GM23338 (cell line): ENCODE results near the gene KRTAP10-12. TPM values are rescaled to one million over a fixed set of nuclear protein-coding genes. Genes with fewer than 3 reads are reported as not detected.
A peak's percentile ranks its signal among the peaks of the same experiment; 100 is the strongest.

Experiments used
- ATAC-seq: fragments of 200-7000 bp; cut with Tn5 transposase; 3 replicates; pipeline ENCODE4 v1.9.1; 2020
- DNase-seq: peaks from one replicate; pipeline ENCODE4 v3.0.0-alpha.2; 2015; ENCODE audit warnings: low spot score
- H2AFZ ChIP-seq: fragments of 200-600 bp; sonication (generic); 2 replicates; pipeline ENCODE4 v1.8.0; 2016; ENCODE audit warnings: antibody characterized with exemption, mild to moderate bottlenecking, moderate library complexity
- H3F3A ChIP-seq: fragments of 200-600 bp; sonication (generic); replicated peaks from 2 replicates; pipeline ENCODE4 v1.8.0; 2017; ENCODE audit warnings: antibody characterized with exemption, mixed run types, low read depth
- H3K27ac ChIP-seq: fragments of 200-600 bp; sonication (generic); 2 replicates; pipeline ENCODE4 v1.6.1; 2016; ENCODE audit warnings: low read depth
- H3K27me3 ChIP-seq: fragments of 200-600 bp; sonication (generic); 2 replicates; pipeline ENCODE4 v1.8.0; 2016; ENCODE audit warnings: mild to moderate bottlenecking, mixed run types, moderate library complexity; ENCODE audit not compliant: insufficient read depth
- H3K36me3 ChIP-seq: fragments of 200-600 bp; sonication (generic); 2 replicates; pipeline ENCODE4 v1.8.0; 2016; ENCODE audit warnings: mild to moderate bottlenecking; ENCODE audit not compliant: insufficient read depth
- H3K4me1 ChIP-seq: fragments of 200-600 bp; sonication (generic); 2 replicates; pipeline ENCODE4 v1.8.0; 2016; ENCODE audit warnings: mild to moderate bottlenecking, moderate library complexity; ENCODE audit not compliant: insufficient read depth
- H3K4me2 ChIP-seq: fragments of 200-600 bp; sonication (generic); 2 replicates; pipeline ENCODE4 v1.7.1; 2017; ENCODE audit warnings: mixed run types
- H3K4me3 ChIP-seq: fragments of 200-600 bp; sonication (generic); 2 replicates; pipeline ENCODE4 v1.6.1; 2016; ENCODE audit warnings: mixed run types
- H3K79me2 ChIP-seq: fragments of 200-600 bp; sonication (generic); replicated peaks from 2 replicates; pipeline ENCODE4 v1.8.0; 2017; ENCODE audit warnings: mild to moderate bottlenecking; ENCODE audit not compliant: insufficient read depth
- H3K9me2 ChIP-seq: fragments of 200-600 bp; sonication (generic); 2 replicates; pipeline ENCODE4 v1.8.0; 2017; ENCODE audit not compliant: insufficient read depth
- H4K20me1 ChIP-seq: fragments of 200-600 bp; sonication (generic); replicated peaks from 2 replicates; pipeline ENCODE4 v1.8.0; 2017; ENCODE audit warnings: mild to moderate bottlenecking; ENCODE audit not compliant: insufficient read depth
- H3K27ac Mint-ChIP-seq: 2 replicates; pipeline ENCODE4 v1.8.0; 2020; ENCODE audit warnings: inconsistent platforms, mild to moderate bottlenecking, moderate library complexity, mixed read lengths
- H3K27me3 Mint-ChIP-seq: 3 replicates; pipeline ENCODE4 v1.8.0; 2022; ENCODE audit warnings: low read depth, mild to moderate bottlenecking, moderate library complexity, mixed read lengths, inconsistent platforms; ENCODE audit not compliant: insufficient read depth, poor library complexity
- H3K36me3 Mint-ChIP-seq: 3 replicates; pipeline ENCODE4 v1.8.0; 2021; ENCODE audit warnings: low read depth, mild to moderate bottlenecking, inconsistent platforms, moderate library complexity, mixed read lengths
- H3K4me1 Mint-ChIP-seq: 3 replicates; pipeline ENCODE4 v1.8.0; 2020; ENCODE audit warnings: mild to moderate bottlenecking, inconsistent platforms, mixed read lengths
- H3K4me3 Mint-ChIP-seq: 3 replicates; pipeline ENCODE4 v1.8.0; 2021; ENCODE audit warnings: moderate library complexity, mild to moderate bottlenecking, inconsistent platforms, mixed read lengths
- H3K9me3 Mint-ChIP-seq: 3 replicates; pipeline ENCODE4 v1.8.0; 2020; ENCODE audit warnings: moderate library complexity, mild to moderate bottlenecking, inconsistent platforms, mixed read lengths
- CREB1 ChIP-seq: fragments of 250-450 bp; sonication (Bioruptor Pico); IDR thresholded peaks from 2 replicates; pipeline ENCODE4 v1.5.0; 2020; ENCODE audit warnings: low read depth, mild to moderate bottlenecking, moderate library complexity
- CTCF ChIP-seq, 2 experiments: fragments of 200-600 bp in 1 of 2; sonication (generic) in 1 of 2; conservative IDR thresholded peaks; 2 replicates each; pipeline versions ENCODE4 v1.5.1 to v1.6.1; 2016 to 2017; ENCODE audit warnings: antibody characterized with exemption in 2 of 2, low read depth in 2 of 2, mild to moderate bottlenecking in 2 of 2, moderate library complexity in 1 of 2
- EZH2phosphoT487 ChIP-seq: fragments of 200-600 bp; sonication (generic); IDR thresholded peaks from one replicate; pipeline ENCODE4 v1.8.1; 2018; ENCODE audit warnings: antibody characterized with exemption; ENCODE audit not compliant: unreplicated experiment
- JUNB ChIP-seq: IDR thresholded peaks from one replicate; pipeline ENCODE4 v1.6.1; 2016; ENCODE audit warnings: antibody characterized with exemption; ENCODE audit not compliant: unreplicated experiment
- NANOG ChIP-seq: IDR thresholded peaks from 2 replicates; pipeline ENCODE4 v1.6.1; 2016; ENCODE audit warnings: antibody characterized with exemption, borderline replicate concordance
- REST ChIP-seq: IDR thresholded peaks from one replicate; pipeline ENCODE4 v1.6.1; 2018; ENCODE audit warnings: antibody characterized with exemption; ENCODE audit not compliant: unreplicated experiment
- STAT1 ChIP-seq: IDR thresholded peaks from one replicate; pipeline ENCODE4 v1.6.1; 2016; ENCODE audit warnings: antibody characterized with exemption; ENCODE audit not compliant: unreplicated experiment
- ZNF331 ChIP-seq: fragments of 250-450 bp; sonication (Bioruptor Pico); IDR thresholded peaks from 2 replicates; pipeline ENCODE4 v1.5.0; 2020; ENCODE audit warnings: low read depth, mild to moderate bottlenecking, moderate library complexity
- polyA plus RNA-seq: library from polyadenylated mRNA; unstranded; fragments of >200 nt; fragmentation: Nextera tagmentation; extraction: Ambion mirVana; gene quantifications from 2 replicates; pipeline ENCODE4 v1.2.1, GENCODE V29; 2016
- total RNA-seq: library from RNA; depleted of rRNA; stranded (reverse); fragments of >200 nt; shearing (Covaris generic); gene quantifications from 2 replicates; pipeline ENCODE4 v1.2.3, GENCODE V29; 2014

The KRTAP10-12 gene
- total and polyA plus RNA-seq, 2 experiments from 2014 or later: not detected

DNA sequence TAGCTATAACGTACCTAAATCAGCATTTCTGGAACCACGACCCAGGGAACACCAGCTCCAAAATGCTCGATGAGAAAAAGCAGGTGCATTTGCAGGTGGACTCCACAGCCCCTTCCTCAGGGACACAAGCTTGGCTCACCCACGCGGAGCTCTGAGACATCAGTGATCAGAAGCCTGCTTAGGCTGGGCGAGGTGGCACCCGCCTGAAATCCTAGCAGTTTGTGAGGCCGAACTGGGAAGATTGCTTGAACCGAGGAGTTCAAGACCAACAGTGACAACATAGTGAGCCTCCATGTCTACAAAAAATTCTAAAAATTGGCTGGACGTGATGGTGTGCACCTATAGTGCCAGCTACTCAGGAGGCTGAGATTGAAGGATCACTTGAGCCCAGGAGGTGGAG is 16.9 kb downstream of the KRTAP10-12 start:
- Histone ChIP-seq H3K4me2 (no peak overlapping the region), H3K27me3 (peaks cover 64% of the 10 kb centered on the region), H4K20me1 (no peaks in the 10 kb centered on the region), H3K36me3 (no peaks in the 10 kb centered on the region), H3K27ac (no peak overlapping the region), H3K4me1 (peaks cover 56% of the 10 kb centered on the region), H3K4me3 (no peak overlapping the region), H3K9me2 (0 out of 2 replicates have a peak, but pooled peaks cover 3% of the 10 kb centered on the region), H2AFZ (no peak overlapping the region), H3F3A (peaks cover 16% of the 10 kb centered on the region), H3K79me2 (no peaks in the 10 kb centered on the region)
- Mint-ChIP-seq H3K4me3 (no peak overlapping the region), H3K36me3 (no peaks in the 10 kb centered on the region), H3K27ac (no peak overlapping the region), H3K9me3 (no peaks in the 10 kb centered on the region), H3K4me1 (peaks cover 53% of the 10 kb centered on the region), H3K27me3 (peaks cover 58% of the 10 kb centered on the region)
- DNase-seq: no peak
- no peak for ATAC-seq
- no peak for TF ChIP-seq STAT1
- no peak for TF ChIP-seq CREB1 (CRISPR knock-in tag)
- TF ChIP-seq EZH2phosphoT487: no peak

DNA sequence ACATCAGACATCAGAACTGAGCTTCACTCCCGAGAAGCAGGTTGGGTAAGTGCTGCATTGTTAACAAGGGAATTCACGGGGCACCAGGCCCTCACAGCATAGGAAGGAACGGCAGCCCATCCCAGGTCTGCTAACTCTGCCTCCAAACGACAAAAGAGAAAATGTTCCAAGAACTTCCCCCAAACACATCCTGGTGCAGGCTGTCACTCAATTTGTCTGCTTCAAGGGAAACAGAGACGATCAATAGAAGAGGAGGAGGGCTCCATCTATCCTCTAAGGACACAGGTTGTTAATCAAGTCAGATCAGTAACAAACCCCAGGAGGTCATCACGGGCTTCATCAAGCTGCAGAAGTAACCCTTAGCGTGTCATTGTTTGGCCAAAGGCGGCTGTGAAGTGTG is 17.9 kb downstream of the KRTAP10-12 start:
- Histone ChIP-seq H3K27ac (no peak overlapping the region), H3K9me2 (0 out of 2 replicates have a peak, but pooled peaks cover 3% of the 10 kb centered on the region), H3K27me3 (peaks cover 53% of the 10 kb centered on the region), H3K4me2 (0 out of 2 replicates have a peak overlapping the region, but pooled peaks have one; percentile 8), H3K36me3 (no peaks in the 10 kb centered on the region), H2AFZ (0 out of 2 replicates have a peak overlapping the region, but pooled peaks have one; percentile 34), H3K4me1 (peaks cover 46% of the 10 kb centered on the region), H3F3A (peaks cover 13% of the 10 kb centered on the region), H4K20me1 (no peaks in the 10 kb centered on the region), H3K79me2 (no peaks in the 10 kb centered on the region), H3K4me3 (no peak overlapping the region)
- DNase-seq (no peak), ATAC-seq (no peak)
- Mint-ChIP-seq H3K9me3 (no peaks in the 10 kb centered on the region), H3K27me3 (peaks cover 48% of the 10 kb centered on the region), H3K4me3 (no peak overlapping the region), H3K36me3 (no peaks in the 10 kb centered on the region), H3K27ac (no peak overlapping the region), H3K4me1 (peaks cover 47% of the 10 kb centered on the region)
- TF ChIP-seq STAT1 (no peak), CREB1 (CRISPR knock-in tag) (no peak), EZH2phosphoT487 (no peak), NANOG (no peak), ZNF331 (CRISPR knock-in tag) (no peak), REST (no peak), CTCF (conservative IDR thresholded peaks at IDR 0.05; ENCODE audit: low read depth in 2 of 2) (no peak), JUNB (no peak)
